KBM-7 (cell line): ENCODE data around the gene USP7.
A peak's percentile ranks its signal among the peaks of the same experiment; 100 is the strongest.

ENCODE experiments used
- DNase-seq: peaks from one replicate; pipeline ENCODE4 v3.0.0-alpha.2; 2015
- in situ Hi-C: fragments of 300-500 bp; cut with MboI; formaldehyde crosslinking; loops from 2 replicates; pipeline ENCODE4 v1.14.3; 2020; ENCODE audit warnings: low sequenced_read_pairs, low pct_unique_long_range_greater_than_20kb, mixed read lengths

Gene USP7

GRCh38 chr16:8956265-8957062 is 7.2 kb downstream of the USP7 start:
- no peak for DNase-seq
- in situ Hi-C loops = no loop called here

GRCh38 chr16:8955828-8956227 is 7.9 kb downstream of the USP7 start:
- DNase-seq = no peak
- in situ Hi-C loops = no loop called here

GRCh38 chr16:8953064-8953463 is 10.6 kb downstream of the USP7 start:
- in situ Hi-C loops = no loop called here
- no peak for DNase-seq

GRCh38 chr16:8952281-8952751 is 11.4 kb downstream of the USP7 start:
- in situ Hi-C loops = no loop called here
- no peak for DNase-seq

GRCh38 chr16:8951447-8952280 is 12.0 kb downstream of the USP7 start:
- in situ Hi-C loops = no loop called here
- DNase-seq = no peak

- DNase-seq = no peak
- in situ Hi-C loops = no loop called here
Observed at GRCh38 chr16:8950580-8951077, 13.1 kb downstream of the USP7 start.

- in situ Hi-C loops = no loop called here
- DNase-seq = no peak
Observed at GRCh38 chr16:8949536-8950418, 13.9 kb downstream of the USP7 start.

- DNase-seq = no peak
- in situ Hi-C loops = no loop called here
Observed at GRCh38 chr16:8948831-8949230, 14.9 kb downstream of the USP7 start.

GRCh38 chr16:8948069-8948593 is 15.6 kb downstream of the USP7 start:
- no peak for DNase-seq
- in situ Hi-C loops = no loop called here

GRCh38 chr16:8946544-8946943 is 17.2 kb downstream of the USP7 start:
- in situ Hi-C loops = no loop called here
- DNase-seq = no peak

GRCh38 chr16:8945626-8946296 is 17.9 kb downstream of the USP7 start:
- DNase-seq = no peak

GRCh38 chr16:8943966-8944759 is 19.5 kb downstream of the USP7 start:
- peak; percentile 65 for DNase-seq
- in situ Hi-C loops = no loop called here

More at GRCh38 chr16:8945626-8946296, 17.9 kb downstream of the USP7 start:
- in situ Hi-C loops = no loop called here

GRCh38 chr16:8943001-8943763 is 20.5 kb downstream of the USP7 start:
- in situ Hi-C loops = no loop called here
- no peak for DNase-seq

- in situ Hi-C loops = no loop called here
Observed at GRCh38 chr16:8941718-8942344, 21.9 kb downstream of the USP7 start.

GRCh38 chr16:8937803-8938202 is 25.9 kb downstream of the USP7 start:
- DNase-seq = no peak

More at GRCh38 chr16:8941718-8942344, 21.9 kb downstream of the USP7 start:
- DNase-seq = no peak

GRCh38 chr16:8936421-8936820 is 27.3 kb downstream of the USP7 start:
- DNase-seq = peak; percentile 47
- in situ Hi-C loops = no loop called here

More at GRCh38 chr16:8937803-8938202, 25.9 kb downstream of the USP7 start:
- in situ Hi-C loops = no loop called here
